Spleen (tissue), 11 donors: Measurements from ENCODE around the gene C10orf71. TPM values are rescaled to one million over a fixed set of nuclear protein-coding genes. Genes with fewer than 3 reads are reported as not detected.

Experiments
- DNase-seq: peaks from one replicate; pipeline ENCODE4 v3.0.0-alpha.2; 2020
- H3K27ac ChIP-seq, 8 donors: fragments of 200-600 bp; sonication (generic) in 7 of 8; 1 replicate in 4 of 8; 2 replicates in 4 of 8; pipeline versions ENCODE4 v1.5.0 to v1.8.0; 2016 to 2021; ENCODE audit warnings: inconsistent platforms in 4 of 8, mild to moderate bottlenecking in 4 of 8, moderate library complexity in 1 of 8
- H3K27me3 ChIP-seq, 7 donors: fragments of 200-600 bp; sonication (generic) in 6 of 7; replicated peaks in 1 of 7; 1 replicate in 4 of 7; 2 replicates in 3 of 7; pipeline versions ENCODE4 v1.5.0 to v1.8.0; 2016 to 2021; ENCODE audit warnings: inconsistent platforms in 3 of 7, mild to moderate bottlenecking in 1 of 7
- H3K36me3 ChIP-seq, 6 donors: fragments of 200-600 bp; sonication (generic) in 5 of 6; 1 replicate in 4 of 6; 2 replicates in 2 of 6; pipeline versions ENCODE4 v1.5.0 to v1.8.0; 2016 to 2021; ENCODE audit warnings: inconsistent platforms in 2 of 6
- H3K4me1 ChIP-seq, 6 donors: fragments of 200-600 bp; sonication (generic) in 5 of 6; 1 replicate in 3 of 6; 2 replicates in 3 of 6; pipeline versions ENCODE4 v1.5.0 to v1.8.0; 2016 to 2021; ENCODE audit warnings: inconsistent platforms in 3 of 6
- H3K4me3 ChIP-seq, 8 donors: fragments of 200-600 bp; sonication (generic) in 7 of 8; 1 replicate in 4 of 8; 2 replicates in 4 of 8; pipeline versions ENCODE4 v1.5.0 to v1.8.0; 2016 to 2021; ENCODE audit warnings: inconsistent platforms in 4 of 8, mild to moderate bottlenecking in 4 of 8, moderate library complexity in 2 of 8
- H3K9me3 ChIP-seq, 8 donors: fragments of 200-600 bp; sonication (generic) in 7 of 8; 1 replicate in 4 of 8; 2 replicates in 4 of 8; pipeline versions ENCODE4 v1.5.0 to v1.8.0; 2016 to 2021; ENCODE audit warnings: inconsistent platforms in 4 of 8
- POLR2A ChIP-seq, 3 donors: fragments of 450-650 bp; IDR thresholded peaks; one replicate each; pipeline ENCODE4 v1.5.1; 2017; ENCODE audit warnings: antibody characterized with exemption in 3 of 3, mild to moderate bottlenecking in 1 of 3
- POLR2AphosphoS5 ChIP-seq, 3 donors: sonication (generic); formaldehyde crosslinking; IDR thresholded peaks; one replicate each; pipeline ENCODE4 v1.5.1; 2017; ENCODE audit warnings: antibody characterized with exemption in 3 of 3
- WGBS, 5 donors: extraction: QIAGEN DNeasy Blood & Tissue Kit in 3 of 5; methylation state at CpG; one replicate each; pipeline versions ENCODE4 v1.1.5 to v1.1.7; 2013 to 2018; 5-methylcytosine and 5-hydroxymethylcytosine counted together
- intact Hi-C: fragments of 100-400 bp; cut with DNase I; formaldehyde crosslinking; loops from one replicate; pipeline ENCODE4 v1.15.0; 2023; ENCODE audit warnings: low total_unique reads
- polyA plus RNA-seq, 3 donors: library from polyadenylated mRNA; stranded (reverse); fragments of 200-250 nt; gene quantifications; one replicate each; pipeline ENCODE4 v1.2.1, GENCODE V29; 2013
- total RNA-seq, 7 donors: library from RNA; depleted of rRNA in 3 of 7; stranded (reverse); fragments of >200 nt in 3 of 7; fragmentation: NEBNext Ultra II Directional in 4 of 7; extraction: Animal tissue kit (Norgen Biotek cat#: 25700) in 4 of 7; gene quantifications; one replicate each; pipeline versions ENCODE4 v1.1.0 to v1.2.1, GENCODE V29; 2016 to 2021
- TF ChIP-seq, protein P1 (sequence below), 11 experiments: fragments of 200-600 bp in 7 of 11; fragments of 450-650 bp in 4 of 11; sonication (generic) in 4 of 11; IDR thresholded peaks in 8 of 11; conservative IDR thresholded peaks in 3 of 11; 1 replicate in 7 of 11; 2 replicates in 4 of 11; pipeline versions ENCODE4 v1.4.0 to v1.8.0; 2016 to 2021; ENCODE audit warnings: antibody characterized with exemption in 11 of 11, inconsistent platforms in 4 of 11, mild to moderate bottlenecking in 1 of 11
- donor health status: healthy with polysubstance abuse.
- donor health status: DM: no; HTN: no; CAD: no; lungs with moderate emphysema.
- donor health status: DM: no; HTN: no; CAD: no.
- donor health status: Bipolar disorder and iron deficiency.
- donor health status: healthy.
- donor health status: DM: no; HTN: no; CAD: no.
- donor health status: DM: yes; HTN: yes; CAD: no.

C10orf71 gene
- total and polyA plus RNA-seq, 10 donors, result not detected

- Histone ChIP-seq H3K36me3 (no peaks in the 10 kb centered on the region), H3K9me3 (no peaks in the 10 kb centered on the region), H3K27me3 (peaks cover 0 to 18% (median 0%) of the 10 kb centered on the region in 7 donors), H3K27ac (no peak overlapping the region), H3K4me3 (no peak overlapping the region), H3K4me1 (peaks cover 0 to 28% (median 10%) of the 10 kb centered on the region in 6 donors)
- no peak for DNase-seq
- 47 to 55% (median 53%) methylated on average over 3 of the region's 3 CpGs for WGBS, 5 donors
- TF ChIP-seq, protein P1, sequence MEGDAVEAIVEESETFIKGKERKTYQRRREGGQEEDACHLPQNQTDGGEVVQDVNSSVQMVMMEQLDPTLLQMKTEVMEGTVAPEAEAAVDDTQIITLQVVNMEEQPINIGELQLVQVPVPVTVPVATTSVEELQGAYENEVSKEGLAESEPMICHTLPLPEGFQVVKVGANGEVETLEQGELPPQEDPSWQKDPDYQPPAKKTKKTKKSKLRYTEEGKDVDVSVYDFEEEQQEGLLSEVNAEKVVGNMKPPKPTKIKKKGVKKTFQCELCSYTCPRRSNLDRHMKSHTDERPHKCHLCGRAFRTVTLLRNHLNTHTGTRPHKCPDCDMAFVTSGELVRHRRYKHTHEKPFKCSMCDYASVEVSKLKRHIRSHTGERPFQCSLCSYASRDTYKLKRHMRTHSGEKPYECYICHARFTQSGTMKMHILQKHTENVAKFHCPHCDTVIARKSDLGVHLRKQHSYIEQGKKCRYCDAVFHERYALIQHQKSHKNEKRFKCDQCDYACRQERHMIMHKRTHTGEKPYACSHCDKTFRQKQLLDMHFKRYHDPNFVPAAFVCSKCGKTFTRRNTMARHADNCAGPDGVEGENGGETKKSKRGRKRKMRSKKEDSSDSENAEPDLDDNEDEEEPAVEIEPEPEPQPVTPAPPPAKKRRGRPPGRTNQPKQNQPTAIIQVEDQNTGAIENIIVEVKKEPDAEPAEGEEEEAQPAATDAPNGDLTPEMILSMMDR (IDR thresholded peaks at IDR 0.05 in 8 of 11, conservative IDR thresholded peaks at IDR 0.05 in 3 of 11), result no peak
- TF ChIP-seq POLR2AphosphoS5 (IDR thresholded peaks at IDR 0.05) (no peak), POLR2A (IDR thresholded peaks at IDR 0.05) (no peak)
- intact Hi-C loops, result no loop called here
Observed at GRCh38 chr10:49280001-49280408, 19.0 kb upstream of the C10orf71 start.

DNA sequence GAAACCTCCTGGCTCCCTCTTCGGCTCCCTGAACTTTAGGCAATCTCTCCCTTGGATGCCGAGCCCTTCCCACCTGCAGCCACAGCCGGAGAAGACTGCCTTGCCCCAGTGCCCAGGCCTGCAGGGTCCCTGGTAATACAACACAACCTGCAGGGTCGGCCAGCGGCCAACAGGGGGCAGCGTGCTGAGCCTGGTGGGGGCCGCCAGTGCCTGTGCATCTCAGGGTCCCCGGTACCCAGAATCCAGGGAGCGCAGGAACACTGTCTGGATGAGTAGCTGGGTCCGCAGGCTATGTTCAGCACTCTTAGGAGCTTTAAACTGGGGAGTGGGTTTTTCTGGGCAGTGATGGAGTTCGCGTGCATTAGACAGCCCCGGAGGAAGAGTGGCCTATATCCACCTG is 17.5 kb upstream of the C10orf71 start:
- no peak overlapping the region for H3K27ac ChIP-seq
- H3K4me3 ChIP-seq, result no peak overlapping the region
- H3K4me1 ChIP-seq, result peaks cover 0 to 36% (median 10%) of the 10 kb centered on the region in 6 donors
- 75 to 84% (median 79%) methylated on average over 3 to 13 of the region's 13 CpGs for WGBS, 5 donors
- TF ChIP-seq POLR2AphosphoS5 (IDR thresholded peaks at IDR 0.05) (no peak), POLR2A (IDR thresholded peaks at IDR 0.05) (no peak)
- TF ChIP-seq, protein P1 (IDR thresholded peaks at IDR 0.05 in 8 of 11, conservative IDR thresholded peaks at IDR 0.05 in 3 of 11), result no peak
- no peak for DNase-seq
- no peaks in the 10 kb centered on the region for H3K36me3 ChIP-seq
- intact Hi-C loops, result no loop called here
- H3K27me3 ChIP-seq, result peaks cover 0 to 18% (median 0%) of the 10 kb centered on the region in 7 donors
- H3K9me3 ChIP-seq, result no peaks in the 10 kb centered on the region

GRCh38 chr10:49282306-49282705 is 16.7 kb upstream of the C10orf71 start:
- peaks cover 0 to 18% (median 0%) of the 10 kb centered on the region in 7 donors for H3K27me3 ChIP-seq
- no peaks in the 10 kb centered on the region for H3K36me3 ChIP-seq
- no peak overlapping the region for H3K4me3 ChIP-seq
- no peaks in the 10 kb centered on the region for H3K9me3 ChIP-seq
- DNase-seq, result no peak
- WGBS, 5 donors, result 52 to 89% (median 62%) methylated on average over 3 of the region's 3 CpGs
- H3K27ac ChIP-seq, result no peak overlapping the region
- peaks cover 0 to 36% (median 10%) of the 10 kb centered on the region in 6 donors for H3K4me1 ChIP-seq
- TF ChIP-seq POLR2A (IDR thresholded peaks at IDR 0.05) (no peak), POLR2AphosphoS5 (IDR thresholded peaks at IDR 0.05) (no peak)
- TF ChIP-seq, protein P1 (IDR thresholded peaks at IDR 0.05 in 8 of 11, conservative IDR thresholded peaks at IDR 0.05 in 3 of 11), result no peak
- intact Hi-C loops, result no loop called here

DNA sequence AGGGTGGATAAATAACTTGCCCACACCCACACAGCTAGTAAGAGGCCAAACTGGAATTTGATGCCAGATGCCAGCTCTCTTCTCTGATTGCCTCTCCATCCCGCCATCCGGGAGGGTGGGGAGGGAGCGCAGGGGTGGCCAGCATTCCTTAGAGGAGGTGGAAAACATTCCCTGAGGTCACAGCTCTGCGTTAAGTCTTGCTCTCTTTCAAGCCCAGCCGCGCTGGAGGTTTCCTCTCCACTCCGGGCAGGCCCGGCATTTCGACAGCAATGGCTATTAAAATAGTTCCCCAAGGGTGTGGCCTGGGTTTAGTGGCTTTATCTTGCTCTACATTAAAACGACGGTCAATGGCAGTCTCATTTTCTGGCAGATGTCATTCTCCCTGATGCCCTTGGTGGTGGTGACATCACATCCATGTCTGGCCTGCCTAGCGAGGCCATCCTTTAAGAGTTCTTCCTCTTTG is 16.1 kb upstream of the C10orf71 start:
- TF ChIP-seq, protein P1 (IDR thresholded peaks at IDR 0.05 in 8 of 11, conservative IDR thresholded peaks at IDR 0.05 in 3 of 11), result no peak
- no peak for TF ChIP-seq POLR2AphosphoS5 (IDR thresholded peaks at IDR 0.05)
- TF ChIP-seq POLR2A (IDR thresholded peaks at IDR 0.05), result no peak
- 55 to 70% (median 60%) methylated on average over 12 of the region's 12 CpGs for WGBS, 5 donors
- Histone ChIP-seq H3K4me1 (peaks cover 0 to 39% (median 11%) of the 10 kb centered on the region in 6 donors), H3K9me3 (no peaks in the 10 kb centered on the region), H3K27me3 (peaks cover 0 to 17% (median 0%) of the 10 kb centered on the region in 7 donors), H3K36me3 (no peaks in the 10 kb centered on the region), H3K27ac (no peak overlapping the region), H3K4me3 (no peak overlapping the region)
- intact Hi-C loops, result no loop called here
- no peak for DNase-seq
